ENCODE results near the gene PRKN. TPM values are rescaled to one million over a fixed set of nuclear protein-coding genes. Genes with fewer than 3 reads are reported as not detected.
A peak's percentile ranks its signal among the peaks of the same experiment; 100 is the strongest.

The PRKN gene
- total RNA-seq, 1 donor from 2014 or later = 4.9 TPM

- intact Hi-C loops (cut with DNase I) = no loop called here
- no peak overlapping the region for H3K4me3 ChIP-seq
- H3K27me3 ChIP-seq = no peaks in the 10 kb centered on the region
- H3K36me3 ChIP-seq = no peaks in the 10 kb centered on the region
- no peak for DNase-seq (ENCODE audit: extremely low spot score in 2 of 2)
- no peaks in the 10 kb centered on the region for H3K9me3 ChIP-seq
- TF ChIP-seq POLR2A (IDR thresholded peaks at IDR 0.05) = no peak
- TF ChIP-seq, protein P1, sequence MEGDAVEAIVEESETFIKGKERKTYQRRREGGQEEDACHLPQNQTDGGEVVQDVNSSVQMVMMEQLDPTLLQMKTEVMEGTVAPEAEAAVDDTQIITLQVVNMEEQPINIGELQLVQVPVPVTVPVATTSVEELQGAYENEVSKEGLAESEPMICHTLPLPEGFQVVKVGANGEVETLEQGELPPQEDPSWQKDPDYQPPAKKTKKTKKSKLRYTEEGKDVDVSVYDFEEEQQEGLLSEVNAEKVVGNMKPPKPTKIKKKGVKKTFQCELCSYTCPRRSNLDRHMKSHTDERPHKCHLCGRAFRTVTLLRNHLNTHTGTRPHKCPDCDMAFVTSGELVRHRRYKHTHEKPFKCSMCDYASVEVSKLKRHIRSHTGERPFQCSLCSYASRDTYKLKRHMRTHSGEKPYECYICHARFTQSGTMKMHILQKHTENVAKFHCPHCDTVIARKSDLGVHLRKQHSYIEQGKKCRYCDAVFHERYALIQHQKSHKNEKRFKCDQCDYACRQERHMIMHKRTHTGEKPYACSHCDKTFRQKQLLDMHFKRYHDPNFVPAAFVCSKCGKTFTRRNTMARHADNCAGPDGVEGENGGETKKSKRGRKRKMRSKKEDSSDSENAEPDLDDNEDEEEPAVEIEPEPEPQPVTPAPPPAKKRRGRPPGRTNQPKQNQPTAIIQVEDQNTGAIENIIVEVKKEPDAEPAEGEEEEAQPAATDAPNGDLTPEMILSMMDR (IDR thresholded peaks at IDR 0.05) = no peak
- TF ChIP-seq POLR2AphosphoS5 (IDR thresholded peaks at IDR 0.05; ENCODE audit: insufficient read depth in 1 of 2, low read depth in 1 of 2) = no peak
- H3K27ac ChIP-seq = no peak overlapping the region
- H3K4me1 ChIP-seq = peaks cover 5% of the 10 kb centered on the region
Observed at GRCh38 chr6:162709431-162709830, 18.1 kb downstream of the PRKN start.

GRCh38 chr6:162708971-162709370 lies 18.6 kb downstream of the PRKN start:
- no peak overlapping the region for H3K4me3 ChIP-seq
- intact Hi-C loops (cut with DNase I) = no loop called here
- no peaks in the 10 kb centered on the region for H3K36me3 ChIP-seq
- no peaks in the 10 kb centered on the region for H3K9me3 ChIP-seq
- H3K4me1 ChIP-seq = peaks cover 5% of the 10 kb centered on the region
- no peak overlapping the region for H3K27ac ChIP-seq
- no peak for DNase-seq (ENCODE audit: extremely low spot score in 2 of 2)
- H3K27me3 ChIP-seq = no peaks in the 10 kb centered on the region
- TF ChIP-seq POLR2AphosphoS5 (IDR thresholded peaks at IDR 0.05; ENCODE audit: insufficient read depth in 1 of 2, low read depth in 1 of 2) = no peak
- TF ChIP-seq, protein P1 (IDR thresholded peaks at IDR 0.05) = no peak
- TF ChIP-seq POLR2A (IDR thresholded peaks at IDR 0.05) = no peak

GRCh38 chr6:162706232-162706631 lies 21.3 kb downstream of the PRKN start:
- peak overlapping the region in 1 of 2 donors; percentile 7 for H3K4me3 ChIP-seq
- intact Hi-C loops (cut with DNase I) = no loop called here

DNA sequence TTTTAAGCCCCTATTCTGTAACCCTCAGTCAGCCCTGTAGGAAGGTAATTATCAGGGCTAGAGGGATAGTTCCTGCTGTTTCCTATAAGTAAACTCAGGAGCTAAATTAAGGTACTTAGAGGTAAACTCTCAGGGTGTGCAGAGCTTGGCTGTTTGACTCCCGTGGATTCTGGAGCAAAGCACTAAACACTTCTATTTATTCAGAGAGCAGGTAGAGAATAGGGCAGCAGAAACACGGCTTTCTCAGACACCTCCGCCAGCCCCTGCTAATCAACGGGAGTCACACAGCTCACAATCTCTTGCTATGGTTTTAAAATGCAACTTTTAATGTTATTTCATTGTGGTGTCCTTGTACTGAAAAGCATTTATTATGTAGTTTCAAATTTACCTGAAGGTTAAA lies 21.8 kb downstream of the PRKN start:
- peaks cover 5% of the 10 kb centered on the region for H3K4me1 ChIP-seq
- peak overlapping the region in 1 of 2 donors; percentile 7 for H3K4me3 ChIP-seq
- no peak for TF ChIP-seq POLR2A (IDR thresholded peaks at IDR 0.05)
- TF ChIP-seq, protein P1 (IDR thresholded peaks at IDR 0.05) = no peak
- no peak for TF ChIP-seq POLR2AphosphoS5 (IDR thresholded peaks at IDR 0.05; ENCODE audit: insufficient read depth in 1 of 2, low read depth in 1 of 2)
- no peaks in the 10 kb centered on the region for H3K9me3 ChIP-seq
- intact Hi-C loops (cut with DNase I) = no loop called here
- DNase-seq (ENCODE audit: extremely low spot score in 2 of 2) = no peak
- no peaks in the 10 kb centered on the region for H3K27me3 ChIP-seq
- no peak overlapping the region for H3K27ac ChIP-seq
- no peaks in the 10 kb centered on the region for H3K36me3 ChIP-seq

More at GRCh38 chr6:162706232-162706631, 21.3 kb downstream of the PRKN start:
- TF ChIP-seq POLR2A (IDR thresholded peaks at IDR 0.05) (no peak), POLR2AphosphoS5 (IDR thresholded peaks at IDR 0.05; ENCODE audit: insufficient read depth in 1 of 2, low read depth in 1 of 2) (no peak)
- TF ChIP-seq, protein P1 (IDR thresholded peaks at IDR 0.05) = no peak
- Histone ChIP-seq H3K9me3 (no peaks in the 10 kb centered on the region), H3K36me3 (no peaks in the 10 kb centered on the region), H3K4me1 (peaks cover 5% of the 10 kb centered on the region), H3K27me3 (no peaks in the 10 kb centered on the region), H3K27ac (no peak overlapping the region)
- DNase-seq (ENCODE audit: extremely low spot score in 2 of 2) = no peak

DNA sequence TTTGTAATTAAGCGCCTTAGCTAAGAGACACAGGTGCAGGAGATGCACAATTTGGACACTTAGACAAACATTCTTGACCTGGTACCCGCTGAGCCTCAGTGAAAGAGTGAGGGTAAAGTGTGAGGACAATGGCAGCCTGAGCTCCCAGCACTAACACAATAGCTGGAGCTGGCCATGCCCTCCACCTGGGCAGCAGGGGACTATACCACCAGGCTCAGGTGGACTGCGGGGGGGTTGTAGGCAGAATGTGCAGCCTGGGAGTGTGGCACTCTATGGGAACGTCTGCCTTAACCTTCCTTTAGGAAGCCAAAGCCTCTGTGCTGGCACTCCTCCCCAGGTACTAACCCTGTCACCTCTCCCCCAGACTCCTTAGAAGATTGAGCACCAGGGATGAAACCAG lies 23.6 kb downstream of the PRKN start:
- Histone ChIP-seq H3K4me3 (no peak overlapping the region), H3K4me1 (peaks cover 5% of the 10 kb centered on the region), H3K27ac (no peak overlapping the region), H3K9me3 (no peaks in the 10 kb centered on the region), H3K36me3 (no peaks in the 10 kb centered on the region), H3K27me3 (no peaks in the 10 kb centered on the region)
- intact Hi-C loops (cut with DNase I) = no loop called here
- TF ChIP-seq POLR2AphosphoS5 (IDR thresholded peaks at IDR 0.05; ENCODE audit: insufficient read depth in 1 of 2, low read depth in 1 of 2) (no peak), POLR2A (IDR thresholded peaks at IDR 0.05) (no peak)
- TF ChIP-seq, protein P1 (IDR thresholded peaks at IDR 0.05) = no peak
- no peak for DNase-seq (ENCODE audit: extremely low spot score in 2 of 2)
